Measurements from ENCODE around the gene EFCAB14.
"Not testable (repeated sequence)": the region's sequence is repeated elsewhere in the genome, so short reads cannot be mapped to it uniquely, and the experiment has no call there.

Gene EFCAB14

GRCh38 chr1:46718727-46719622, at the start of gene EFCAB14:
EFCAB14 (minus strand) TSS chr1:46719114; CDS start chr1:46718087, 1,027 bp downstream.
- peak; percentile 100 for DNase-seq

GRCh38 chr1:46768445-46768844, 49.5 kb upstream of the EFCAB14 start:
- no peak for DNase-seq

DNA sequence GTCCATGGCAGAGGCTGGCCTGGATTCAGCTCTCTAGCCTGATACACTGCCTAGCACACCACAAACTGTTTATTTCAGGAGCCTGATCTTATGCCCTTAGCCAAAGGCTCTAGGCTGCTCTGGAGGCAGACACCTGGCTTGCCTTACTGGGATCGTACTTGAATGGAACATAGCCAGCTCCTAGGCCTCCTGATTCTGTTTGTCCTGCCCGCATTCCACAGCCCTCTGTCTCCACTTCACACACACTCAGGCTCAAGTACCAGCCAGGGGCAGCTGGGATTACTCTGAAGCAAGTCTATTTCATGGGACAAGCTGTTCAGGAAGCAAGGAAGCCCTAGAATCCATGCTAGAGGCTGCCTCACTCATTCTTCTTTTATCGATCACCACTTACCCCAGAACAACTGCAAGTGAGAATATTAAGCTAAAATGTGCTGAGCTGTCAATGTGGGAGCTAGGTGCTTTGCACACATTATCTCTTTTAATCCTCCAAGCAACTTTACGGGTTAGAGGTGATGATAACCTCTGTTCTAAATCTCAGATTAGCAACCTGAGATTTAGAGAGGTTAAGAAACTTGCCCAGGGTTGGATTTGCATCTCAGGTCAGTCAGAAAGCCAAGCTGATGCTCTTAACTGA, 48.9 kb upstream of the EFCAB14 start:
- no peak for DNase-seq

DNA sequence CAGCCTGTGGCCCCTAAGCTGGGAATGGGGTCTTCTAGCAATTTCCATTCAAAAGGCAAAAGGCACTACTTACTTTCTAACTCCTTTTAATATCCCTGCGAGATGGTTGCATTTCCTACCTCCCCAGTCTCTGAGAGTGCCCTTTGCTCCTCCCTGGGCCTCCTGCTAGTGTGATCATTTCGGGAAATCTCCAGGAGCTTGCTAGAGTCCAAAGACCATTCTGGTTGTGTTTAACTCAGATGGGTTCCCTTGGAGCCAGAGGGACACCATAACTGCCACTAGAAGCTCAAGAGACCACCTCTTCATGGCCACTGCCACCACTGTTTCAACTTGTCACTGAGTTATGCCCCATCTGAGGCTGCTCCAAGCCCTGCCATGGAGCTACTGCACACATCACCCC, 45.5 kb upstream of the EFCAB14 start:
- no peak for DNase-seq

DNA sequence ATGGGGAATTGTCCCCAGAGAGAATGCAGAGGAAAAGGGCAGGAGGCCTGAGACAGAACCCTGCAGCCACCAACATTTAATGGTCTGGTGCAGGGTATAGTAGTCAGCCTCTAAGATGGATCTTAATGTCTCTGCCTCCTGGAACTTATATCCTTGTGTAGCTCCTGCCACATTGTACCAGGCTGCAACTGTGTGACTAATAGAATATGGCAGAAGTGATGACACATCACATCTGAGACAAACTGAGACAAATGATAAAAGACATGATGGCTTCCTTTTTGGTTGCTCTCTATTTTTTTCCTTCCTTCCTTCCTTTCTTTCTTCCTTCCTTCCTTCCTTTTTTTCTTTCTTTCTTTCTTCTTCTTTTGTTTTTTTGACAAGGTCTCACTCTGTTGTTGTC, 42.8 kb upstream of the EFCAB14 start:
- no peak for DNase-seq

- no peak for DNase-seq
These were observed 41.7 kb upstream of the EFCAB14 start for GRCh38 chr1:46760558-46761166.

GRCh38 chr1:46757956-46758528, 39.1 kb upstream of the EFCAB14 start:
- DNase-seq = no peak

DNA sequence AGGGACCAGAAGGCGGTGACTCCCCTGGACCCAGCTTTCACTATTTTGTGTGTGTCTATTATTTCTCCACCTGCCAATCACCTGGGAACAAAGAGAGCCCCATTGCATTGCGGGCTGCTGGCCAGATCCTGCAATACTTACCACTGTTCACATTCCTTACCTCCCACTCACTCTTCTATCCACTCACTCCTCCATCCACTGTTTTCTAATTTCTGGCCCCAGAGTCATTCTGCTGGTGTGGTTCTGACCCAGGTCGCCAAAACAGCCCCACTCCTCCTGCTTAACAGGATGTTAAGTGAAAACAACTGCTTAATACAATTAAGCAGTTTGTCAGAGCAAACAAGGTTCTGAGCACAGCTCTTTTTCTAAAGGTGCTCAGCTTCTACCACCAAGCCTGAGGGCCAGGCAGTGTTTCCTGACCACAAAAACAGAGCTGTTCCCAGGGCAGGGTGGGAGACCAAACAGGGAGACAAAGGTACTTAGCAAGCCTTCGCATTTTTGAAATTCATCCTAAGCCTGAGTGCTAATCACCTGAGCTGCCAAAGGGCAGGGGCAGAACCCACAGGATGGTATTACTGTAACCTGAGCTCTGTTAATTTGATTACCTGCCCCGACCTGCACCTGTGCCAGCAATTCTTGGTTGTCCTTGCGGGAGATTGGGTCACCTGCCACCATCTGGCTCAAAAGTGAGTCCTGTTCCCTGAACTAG, 38.5 kb upstream of the EFCAB14 start:
- DNase-seq = no peak

DNA sequence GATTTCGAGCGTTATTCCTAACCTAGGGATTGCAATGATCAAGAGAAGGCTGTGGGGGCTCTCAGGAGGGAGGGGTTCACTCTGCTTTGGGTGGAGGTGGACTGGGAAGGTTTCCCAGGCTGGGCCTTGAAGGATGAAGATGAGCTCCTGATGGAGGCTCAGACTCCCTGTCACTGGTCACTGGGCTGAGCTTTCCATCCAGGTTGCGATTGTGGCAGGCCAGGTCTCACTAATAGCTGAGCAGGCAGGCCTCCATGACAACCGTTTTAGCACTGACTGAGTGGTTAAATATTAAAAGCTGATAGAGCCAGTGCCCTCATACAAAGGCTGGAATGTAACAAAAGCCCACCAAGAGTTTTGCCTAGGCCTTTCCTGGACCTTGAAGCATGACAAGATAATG, 36.2 kb upstream of the EFCAB14 start:
- DNase-seq = no peak

GRCh38 chr1:46754707-46755106, 35.8 kb upstream of the EFCAB14 start:
- DNase-seq = not testable (repeated sequence)

- no peak for DNase-seq
These were observed 35.1 kb upstream of the EFCAB14 start for GRCh38 chr1:46753985-46754384.

GRCh38 chr1:46749921-46750404, 31.0 kb upstream of the EFCAB14 start:
- no peak for DNase-seq

- no peak for DNase-seq
These were observed 30.5 kb upstream of the EFCAB14 start for GRCh38 chr1:46749404-46749803.

DNA sequence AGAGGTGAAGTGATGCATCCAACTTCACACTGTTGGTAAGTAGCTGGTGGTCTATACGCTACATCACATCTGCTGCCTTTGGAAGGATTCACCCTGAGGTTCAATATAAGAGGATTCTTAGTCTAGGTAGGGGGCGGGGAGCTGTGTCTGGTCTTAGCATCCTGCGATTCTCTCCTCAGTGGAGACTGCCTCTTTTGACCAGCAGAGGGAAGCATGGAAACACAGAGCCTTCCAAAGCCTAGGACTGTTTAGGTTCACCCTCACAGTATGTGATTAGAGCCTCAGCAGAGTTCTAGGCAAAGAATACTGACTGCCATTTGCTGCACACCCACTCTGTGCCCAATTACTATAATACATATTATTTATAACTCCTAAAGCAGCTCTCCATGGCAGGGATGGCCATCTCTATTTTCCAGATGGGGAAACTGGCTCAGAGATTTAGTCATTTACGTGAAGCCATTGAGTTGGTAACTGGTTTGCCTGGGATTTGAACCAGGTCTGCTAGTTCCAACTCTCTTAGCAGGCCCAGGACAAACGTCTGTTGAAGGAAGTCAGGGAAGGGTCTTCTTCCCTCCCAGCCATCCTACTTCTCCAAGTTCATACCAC, 28.9 kb upstream of the EFCAB14 start:
- no peak for DNase-seq

DNA sequence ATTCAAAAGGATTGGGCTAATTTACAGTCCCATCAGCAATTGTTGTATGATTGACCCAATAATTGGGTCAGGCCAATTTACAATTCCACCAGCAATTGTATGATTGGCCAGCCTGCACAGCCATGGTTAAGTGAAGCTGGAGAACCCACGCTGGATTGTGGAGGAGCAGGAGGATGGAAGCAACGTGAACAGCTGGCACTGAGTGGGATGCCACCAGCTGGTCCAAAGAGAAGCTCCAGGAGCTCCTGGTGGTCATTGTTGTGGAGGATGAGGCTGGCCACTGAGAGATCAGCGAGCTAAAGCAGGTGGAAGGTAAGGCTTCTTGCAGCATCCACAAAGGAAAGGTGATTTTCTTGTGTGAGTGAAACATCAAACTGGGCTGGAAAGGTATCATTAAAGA, 23.2 kb upstream of the EFCAB14 start:
- DNase-seq = no peak

DNA sequence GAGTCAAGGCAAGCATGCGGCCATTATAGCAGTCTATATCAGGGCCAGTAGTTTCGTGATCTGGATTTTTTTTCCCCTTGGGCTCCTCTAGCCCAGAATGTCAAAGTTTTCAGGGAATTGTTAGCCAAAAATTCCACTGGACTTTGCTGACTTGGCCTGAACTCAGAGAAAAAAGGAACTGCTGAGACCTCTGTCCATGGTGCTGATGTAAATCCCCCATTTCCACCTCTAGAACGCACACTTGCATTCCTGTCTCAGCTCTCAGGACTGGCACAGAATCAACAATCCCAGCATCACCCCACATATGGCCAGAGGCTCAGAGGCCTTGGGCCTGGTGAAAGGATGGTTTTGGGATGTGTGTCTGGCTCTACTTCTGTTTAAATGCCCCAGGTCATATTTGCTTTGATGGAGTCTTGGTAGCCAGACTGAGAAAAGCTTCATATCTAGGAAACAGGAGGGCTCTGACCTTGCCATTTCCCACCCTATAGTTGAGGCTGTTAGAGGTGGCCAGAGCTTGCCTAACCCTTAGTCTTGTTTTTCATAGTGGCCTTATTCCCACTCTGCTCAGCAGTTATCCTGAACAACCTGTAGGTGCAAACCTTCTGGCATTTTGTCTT, 16.9 kb upstream of the EFCAB14 start:
- DNase-seq = no peak

DNA sequence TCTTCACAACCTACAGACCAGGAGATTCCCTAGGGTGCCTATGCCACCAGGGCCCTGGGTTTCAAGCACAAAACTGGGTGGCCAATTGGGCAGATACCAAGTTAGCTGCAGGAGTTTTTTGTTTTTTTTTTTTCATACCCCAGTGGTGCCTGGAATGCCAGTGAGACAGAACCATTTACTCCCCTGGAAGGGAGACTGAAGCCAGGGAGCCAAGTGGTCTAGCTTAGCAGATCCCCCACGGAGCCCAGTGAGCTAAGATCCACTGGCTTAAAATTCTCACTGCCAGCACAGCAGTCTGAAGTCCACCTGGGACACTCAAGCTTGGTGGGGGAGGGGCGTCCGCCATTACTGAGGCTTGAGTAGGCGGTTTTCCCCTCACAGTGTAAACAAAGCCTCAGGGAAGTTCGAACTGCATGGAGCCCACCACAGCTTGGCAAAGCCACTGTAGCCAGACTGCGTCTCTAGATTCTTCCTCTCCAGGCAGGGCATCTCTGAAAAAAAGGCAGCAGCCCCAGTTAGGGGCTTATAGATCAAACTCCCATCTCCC, 9.5 kb upstream of the EFCAB14 start:
- not testable (repeated sequence) for DNase-seq

- DNase-seq = no peak
These were observed 6.8 kb upstream of the EFCAB14 start for GRCh38 chr1:46725736-46726108.

DNA sequence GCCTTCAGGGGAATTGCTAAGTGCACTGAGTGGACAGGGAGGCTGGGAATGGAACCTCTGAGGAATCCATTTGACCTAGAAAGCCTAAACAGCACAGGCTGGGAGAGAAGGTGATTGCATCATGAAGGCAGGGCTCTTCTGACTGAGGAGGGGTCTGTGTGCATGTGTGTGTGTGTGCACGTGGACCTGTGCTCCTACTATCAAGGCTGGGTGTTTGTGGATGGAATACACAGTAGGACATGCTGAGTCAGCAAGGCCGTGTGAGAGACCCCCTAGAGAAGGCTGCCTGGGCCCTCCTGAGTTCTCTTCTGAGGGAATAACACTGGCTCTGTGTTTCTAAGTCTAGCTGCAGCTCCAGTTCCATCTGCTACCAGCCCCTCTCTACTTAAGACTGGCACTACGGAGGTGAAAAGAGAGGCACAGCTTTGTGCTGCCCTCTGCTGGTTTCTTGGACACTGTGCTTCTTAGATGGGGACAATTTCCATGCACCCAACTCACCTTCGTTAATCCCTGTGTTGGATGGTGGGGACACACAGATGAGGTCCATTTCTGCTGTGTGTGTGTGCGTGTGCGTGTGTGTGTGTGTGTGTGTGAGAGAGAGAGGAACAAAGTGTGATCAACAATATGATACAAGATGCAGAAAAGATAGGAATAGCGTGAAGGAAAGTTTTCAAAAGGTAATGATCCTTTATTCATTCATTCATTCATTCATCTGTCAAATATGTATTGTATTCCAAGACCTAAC, 6.2 kb upstream of the EFCAB14 start:
- peak; percentile 53 for DNase-seq

DNA sequence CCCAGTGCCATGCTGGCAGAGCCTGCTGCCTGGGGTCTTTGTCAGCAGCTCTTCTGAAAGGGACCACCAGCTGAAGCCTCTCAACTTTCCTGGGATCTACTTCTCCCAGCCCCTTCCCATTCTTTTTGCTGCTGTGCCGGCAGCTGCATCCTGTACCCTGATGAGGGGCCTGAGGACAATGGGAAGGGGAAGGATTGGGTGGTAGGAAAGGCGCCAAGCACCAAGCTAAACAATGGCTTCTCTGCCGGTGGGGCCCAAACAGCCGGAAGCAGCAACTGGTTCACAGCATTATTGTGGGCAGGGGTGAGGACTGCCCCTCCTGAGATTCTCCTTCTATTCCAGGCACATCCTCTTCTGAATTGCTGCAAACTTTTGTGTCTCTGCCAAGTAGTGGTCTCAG, 5.0 kb upstream of the EFCAB14 start:
- DNase-seq = no peak

DNA sequence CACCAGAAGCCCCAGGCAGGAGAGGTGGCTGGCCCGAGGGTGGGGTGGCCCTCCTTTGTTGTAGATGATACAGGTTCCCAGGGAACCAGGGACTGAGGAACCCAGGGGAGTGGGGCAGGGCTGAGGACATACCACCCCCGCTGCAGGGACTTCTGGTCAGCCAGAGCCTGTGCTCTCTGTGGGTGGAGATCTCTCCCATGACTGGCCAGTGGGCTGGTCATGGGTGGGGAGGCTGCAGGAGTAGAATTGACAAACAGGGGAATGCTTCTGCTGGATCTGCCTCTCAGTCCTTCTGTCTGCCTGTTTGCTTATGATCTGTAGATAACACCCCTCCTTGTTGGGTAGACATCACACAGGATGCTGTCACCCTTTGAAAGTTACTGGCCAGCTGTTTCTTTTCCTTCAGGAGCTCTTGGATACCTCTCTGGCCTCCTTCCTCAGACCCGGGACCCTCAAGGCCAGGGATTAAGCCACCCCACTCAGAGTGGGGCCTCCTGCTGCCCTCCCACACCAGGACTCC, 2.8 kb upstream of the EFCAB14 start:
- DNase-seq = no peak
